ENCODE results near the gene HS2ST1.
A peak's percentile ranks its signal among the peaks of the same experiment; 100 is the strongest.

Gene HS2ST1

DNA sequence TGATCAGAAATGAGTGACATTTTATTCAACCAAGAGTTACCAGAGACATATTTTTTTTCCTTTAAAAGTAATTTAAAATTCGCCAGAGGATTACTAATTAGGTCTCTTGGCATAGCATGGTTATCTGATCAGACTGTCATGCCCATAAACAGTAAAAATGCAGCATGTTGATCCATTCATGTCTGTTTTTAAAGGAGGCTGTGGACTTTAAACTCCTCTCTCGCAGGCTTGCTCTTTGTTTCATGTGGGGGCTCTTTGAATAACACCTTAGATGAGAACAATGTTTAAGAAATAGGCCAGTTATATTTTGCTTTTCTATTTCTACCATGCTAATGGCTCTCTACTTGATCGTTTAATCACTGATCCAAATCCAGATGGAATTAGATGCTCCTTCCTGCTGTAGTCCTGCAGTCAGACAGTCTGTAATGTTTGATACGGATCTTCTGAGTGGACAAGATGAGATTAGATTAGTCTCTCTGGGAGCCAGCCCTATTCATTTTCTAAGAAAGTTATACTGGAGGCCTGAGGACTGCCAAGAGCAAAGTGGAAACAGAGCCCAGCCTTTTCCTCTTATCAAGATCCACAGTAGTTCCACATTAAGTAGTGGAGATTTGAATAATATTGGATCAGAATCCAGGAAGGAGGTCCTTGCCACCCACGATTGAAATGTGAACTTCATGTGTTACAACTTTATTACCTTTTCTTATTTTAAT, 197.4 kb downstream of the HS2ST1 start:
- DNase-seq (ENCODE audit: low spot score): no peak

- no peak for DNase-seq (ENCODE audit: low spot score)
Measured at GRCh38 chr1:87113313-87113712, 198.9 kb downstream of the HS2ST1 start.

GRCh38 chr1:87115317-87115890, 201.0 kb downstream of the HS2ST1 start:
- DNase-seq (ENCODE audit: low spot score): no peak

DNA sequence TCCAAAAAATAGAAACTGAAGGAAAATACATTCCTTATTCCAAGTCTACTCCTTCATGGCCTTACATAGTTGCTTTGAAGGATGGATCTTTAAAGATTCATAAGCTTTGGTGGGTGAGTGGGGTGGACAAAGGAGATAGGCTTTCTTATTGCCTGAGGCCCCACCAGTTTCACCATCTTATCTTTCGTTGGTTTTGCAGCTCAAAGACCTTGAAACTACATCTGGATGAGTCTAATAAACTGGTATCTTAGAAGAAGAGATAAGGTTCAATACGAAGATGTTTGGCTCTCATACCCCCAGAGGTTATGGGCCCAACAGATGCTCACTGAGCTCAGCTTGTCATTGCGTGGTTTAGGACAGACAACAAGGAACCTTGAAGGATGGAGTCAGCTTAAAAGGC, 201.5 kb downstream of the HS2ST1 start:
- no peak for DNase-seq (ENCODE audit: low spot score)

- DNase-seq (ENCODE audit: low spot score): no peak
Measured at GRCh38 chr1:87117761-87118368, 203.4 kb downstream of the HS2ST1 start.

GRCh38 chr1:87119541-87120140, 205.2 kb downstream of the HS2ST1 start:
- no peak for DNase-seq (ENCODE audit: low spot score)

- DNase-seq (ENCODE audit: low spot score): peak; percentile 50
Measured at GRCh38 chr1:87120779-87121178, 206.3 kb downstream of the HS2ST1 start.

- no peak for DNase-seq (ENCODE audit: low spot score)
Measured at GRCh38 chr1:87121711-87122163, 207.3 kb downstream of the HS2ST1 start.

GRCh38 chr1:87122243-87122642, 207.8 kb downstream of the HS2ST1 start:
- no peak for DNase-seq (ENCODE audit: low spot score)

- no peak for DNase-seq (ENCODE audit: low spot score)
Measured at GRCh38 chr1:87123610-87124009, 209.2 kb downstream of the HS2ST1 start.

GRCh38 chr1:87126886-87127505, 212.6 kb downstream of the HS2ST1 start:
- no peak for DNase-seq (ENCODE audit: low spot score)

GRCh38 chr1:87127581-87127980, 213.1 kb downstream of the HS2ST1 start:
- DNase-seq (ENCODE audit: low spot score): no peak

DNA sequence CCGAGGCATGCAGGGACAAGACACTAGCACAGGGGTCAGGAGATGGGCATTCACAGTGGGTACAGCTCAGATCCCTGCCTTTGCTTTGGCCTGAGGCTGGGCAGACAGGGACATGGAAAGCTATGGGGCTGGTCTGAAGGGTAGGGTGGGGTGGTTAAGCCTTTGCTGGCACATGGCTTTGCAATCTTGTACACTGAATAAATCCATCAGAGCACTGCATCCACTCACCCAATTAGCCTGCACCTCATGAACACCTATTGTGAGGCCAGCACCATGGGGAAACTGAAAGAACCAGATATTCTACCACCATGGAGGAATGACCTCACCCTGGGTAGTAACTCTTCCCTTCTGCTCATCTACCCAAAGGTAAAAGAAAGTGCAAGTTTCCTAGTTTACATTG, 214.6 kb downstream of the HS2ST1 start:
- no peak for DNase-seq (ENCODE audit: low spot score)

DNA sequence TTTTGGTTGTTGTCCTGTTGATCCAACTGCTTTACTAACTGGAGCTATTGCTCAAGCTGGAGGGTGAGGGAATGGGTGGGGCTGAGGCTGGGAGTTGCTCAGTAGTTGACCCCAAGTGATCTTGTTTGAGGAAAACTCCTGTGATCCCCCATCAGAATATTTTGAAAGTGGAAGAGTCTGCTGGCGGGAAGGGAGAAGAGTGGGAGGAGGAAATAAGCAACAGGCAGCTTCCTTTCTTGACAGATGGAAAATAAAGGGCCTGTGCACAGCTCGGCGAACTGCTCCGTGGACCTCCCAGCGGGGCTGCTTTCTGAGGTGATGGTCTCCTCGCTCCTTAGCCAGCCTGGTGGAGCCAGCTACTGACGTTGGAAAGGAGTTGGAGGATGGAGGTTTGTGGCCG, 215.2 kb downstream of the HS2ST1 start:
- no peak for DNase-seq (ENCODE audit: low spot score)

DNA sequence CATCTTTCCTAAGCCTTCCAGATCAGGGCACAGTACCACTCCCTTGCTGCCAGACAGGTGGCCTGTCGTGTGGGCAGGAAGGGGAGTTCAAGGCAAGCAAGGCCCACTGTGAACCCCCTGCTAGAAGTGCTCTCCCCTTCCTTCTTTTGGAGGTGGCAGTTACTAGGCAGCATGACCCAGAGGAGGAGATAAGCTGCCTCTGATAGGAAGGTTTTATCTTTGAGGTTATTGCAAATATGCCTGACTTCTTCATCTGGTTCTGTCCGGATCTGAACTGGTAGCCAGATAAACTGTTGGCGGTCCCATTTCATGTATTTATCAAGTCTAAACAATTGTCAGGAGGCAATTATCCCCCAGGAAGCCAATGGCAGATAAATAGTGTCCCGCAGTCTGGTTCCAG, 216.0 kb downstream of the HS2ST1 start:
- DNase-seq (ENCODE audit: low spot score): no peak

DNA sequence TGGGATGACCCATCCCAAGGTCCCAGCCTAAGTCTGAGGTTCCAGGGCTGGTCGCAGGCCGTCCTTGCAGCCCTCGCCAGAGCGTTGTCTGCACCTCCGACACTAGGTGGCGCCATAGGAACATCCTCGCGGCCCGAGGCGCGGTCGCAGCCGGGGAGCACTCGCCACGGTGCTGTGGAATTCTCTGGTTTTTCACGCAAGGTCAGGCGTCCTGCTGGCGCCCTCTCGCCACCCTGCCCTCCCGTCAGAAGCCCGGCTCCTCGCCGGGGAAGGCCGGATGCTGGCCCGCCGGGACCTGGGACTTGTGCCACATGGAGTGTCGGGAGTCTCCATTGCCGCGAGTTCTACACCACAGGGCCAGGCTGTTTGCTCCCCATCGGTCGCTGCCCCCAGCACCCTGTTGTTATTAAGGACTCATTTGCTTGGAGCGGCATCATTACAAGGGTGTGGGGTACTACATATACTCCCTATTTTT, 217.4 kb downstream of the HS2ST1 start:
- peak; percentile 95 for DNase-seq (ENCODE audit: low spot score)

GRCh38 chr1:87132284-87132870, 217.9 kb downstream of the HS2ST1 start:
- peak; percentile 60 for DNase-seq (ENCODE audit: low spot score)

- DNase-seq (ENCODE audit: low spot score): no peak
Measured at GRCh38 chr1:87134061-87134460, 219.6 kb downstream of the HS2ST1 start.

GRCh38 chr1:87134625-87135328, 220.3 kb downstream of the HS2ST1 start:
- peak; percentile 20 for DNase-seq (ENCODE audit: low spot score)

GRCh38 chr1:87135329-87135712, 220.9 kb downstream of the HS2ST1 start:
- no peak for DNase-seq (ENCODE audit: low spot score)

GRCh38 chr1:87136607-87137341, 222.3 kb downstream of the HS2ST1 start:
- no peak for DNase-seq (ENCODE audit: low spot score)

All from iPS-NIHi11 (cell line).